OCI-LY7 (cell line): ENCODE measurements around the gene ADAM15. TPM values are rescaled to one million over a fixed set of nuclear protein-coding genes. Genes with fewer than 3 reads are reported as not detected.

ENCODE experiments used
- BruUV-seq: library from RNA; stranded (reverse); fragments of 400-500 nt; replicated peaks from 2 replicates; lab custom pipeline; 2021; lab: Mats Ljungman, UMichigan
- CTCF ChIA-PET: fragments of 300-600 bp; sonication (Branson Sonifier 250); formaldehyde crosslinking; loops from one replicate; lab custom pipeline; 2022; ENCODE audit warnings: antibody characterized with exemption; ENCODE audit not compliant: unreplicated experiment; lab: Charles Lee
- POLR2A ChIA-PET: fragments of 300-600 bp; sonication (Branson Sonifier 250); formaldehyde crosslinking; loops from one replicate; lab custom pipeline; 2022; ENCODE audit warnings: antibody characterized with exemption; lab: Charles Lee
- DNase-seq: peaks from one replicate; pipeline ENCODE4 v3.0.0-alpha.2; 2015; ENCODE audit warnings: low spot score
- H2AFZ ChIP-seq: fragments of 200-600 bp; sonication (generic), shearing (Covaris generic); 2 replicates; pipeline ENCODE4 v1.6.1; 2014; ENCODE audit warnings: mild to moderate bottlenecking, antibody characterized with exemption, low read length, moderate library complexity
- H3K27ac ChIP-seq: fragments of 200-600 bp; sonication (generic); 2 replicates; pipeline ENCODE4 v1.5.1; 2014; ENCODE audit warnings: mixed run types, low read depth, mild to moderate bottlenecking, moderate library complexity, low read length, inconsistent platforms; ENCODE audit not compliant: poor library complexity, severe bottlenecking
- H3K36me3 ChIP-seq: fragments of 200-600 bp; sonication (generic); 2 replicates; pipeline ENCODE4 v1.6.1; 2014; ENCODE audit warnings: mild to moderate bottlenecking, antibody characterized with exemption, low read length, moderate library complexity, mixed read lengths; ENCODE audit not compliant: insufficient read depth
- H3K4me1 ChIP-seq: fragments of 200-600 bp; sonication (generic); 2 replicates; pipeline ENCODE4 v1.5.1; 2014; ENCODE audit warnings: mild to moderate bottlenecking, low read length; ENCODE audit not compliant: insufficient read depth, poor library complexity, severe bottlenecking
- H3K4me2 ChIP-seq: fragments of 200-600 bp; sonication (generic); 2 replicates; pipeline ENCODE4 v1.6.1; 2014; ENCODE audit warnings: mild to moderate bottlenecking, low read length
- H3K4me3 ChIP-seq: fragments of 200-600 bp; sonication (generic); 2 replicates; pipeline ENCODE4 v1.5.1; 2014; ENCODE audit warnings: mild to moderate bottlenecking, low read depth, low read length; ENCODE audit not compliant: poor library complexity, severe bottlenecking
- H3K79me2 ChIP-seq: fragments of 200-600 bp; sonication (generic); 2 replicates; pipeline ENCODE4 v1.6.1; 2016; ENCODE audit warnings: low read depth, mild to moderate bottlenecking, low read length, moderate library complexity, mixed read lengths; ENCODE audit not compliant: insufficient read depth
- H3K9me2 ChIP-seq: fragments of 200-600 bp; sonication (generic); 2 replicates; pipeline ENCODE4 v1.6.1; 2016; ENCODE audit warnings: mild to moderate bottlenecking, low read length, mixed read lengths; ENCODE audit not compliant: insufficient read depth
- H3K9me3 ChIP-seq: fragments of 200-600 bp; sonication (generic); 2 replicates; pipeline ENCODE4 v1.6.1; 2014; ENCODE audit warnings: mild to moderate bottlenecking, mixed run types, low read length, mixed read lengths
- H4K20me1 ChIP-seq: fragments of 200-600 bp; sonication (generic); 2 replicates; pipeline ENCODE4 v1.6.1; 2014; ENCODE audit warnings: mild to moderate bottlenecking, antibody characterized with exemption, low read length, moderate library complexity, mixed read lengths; ENCODE audit not compliant: insufficient read depth
- EZH2phosphoT487 ChIP-seq: fragments of 200-600 bp; sonication (generic); IDR thresholded peaks from 2 replicates; pipeline ENCODE4 v1.6.1; 2018; ENCODE audit warnings: low read depth, borderline replicate concordance, mild to moderate bottlenecking, mixed run types, antibody characterized with exemption, low read length, moderate library complexity, mixed read lengths
- intact Hi-C: fragments of 100-400 bp; cut with micrococcal nuclease; formaldehyde crosslinking; loops from one replicate; pipeline ENCODE4 v1.10.0; 2022; ENCODE audit not compliant: unreplicated experiment
- total RNA-seq, 2 experiments: library from RNA; depleted of rRNA in 1 of 2; stranded (reverse); fragments of >200 nt in 1 of 2; shearing (Covaris generic) in 1 of 2; gene quantifications; 2 replicates each; pipeline ENCODE4 v1.2.3, GENCODE V29; 2014 to 2022
- TF ChIP-seq, protein P1 (sequence below): fragments of 200-600 bp; sonication (generic); conservative IDR thresholded peaks from 2 replicates; pipeline ENCODE4 v1.5.1; 2014; ENCODE audit warnings: mild to moderate bottlenecking, antibody characterized with exemption, low read length, moderate library complexity, mixed read lengths

Gene ADAM15
- total RNA-seq, 2 experiments from 2014 or later: 19.7 to 56.1 TPM

DNA sequence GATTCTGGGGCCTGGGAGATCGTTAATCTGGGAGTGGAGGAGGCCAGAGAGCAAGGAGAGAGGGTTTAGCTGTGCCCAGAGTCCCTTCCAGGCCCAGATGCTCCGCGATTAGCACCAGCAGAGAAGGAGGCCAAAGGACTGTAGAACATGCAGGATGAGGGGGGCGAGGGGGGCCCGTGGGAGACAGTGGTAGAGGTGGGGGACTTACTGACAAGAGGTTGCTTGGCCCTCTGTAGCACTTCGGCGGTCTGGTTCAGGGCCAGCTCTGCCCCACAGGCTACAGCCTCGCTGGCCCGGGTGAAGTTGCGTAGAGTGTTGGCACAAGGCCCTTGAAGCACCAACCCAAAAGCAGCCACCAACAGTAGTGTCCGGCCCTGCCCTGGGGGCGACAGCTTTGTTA is 18.2 kb upstream of the ADAM15 start:
- POLR2A ChIA-PET: no interaction called here
- no peak overlapping the region for H3K4me3 ChIP-seq
- CTCF ChIA-PET: interaction anchor here (0.6 kb wide), 1 partner anchor 18 kb away, joined by 5 read pairs; no protein-coding TSS in a partner anchor
- no peaks in the 10 kb centered on the region for H3K9me3 ChIP-seq
- H3K36me3 ChIP-seq: no peaks in the 10 kb centered on the region
- no peaks in the 10 kb centered on the region for H3K79me2 ChIP-seq
- TF ChIP-seq, protein P1, sequence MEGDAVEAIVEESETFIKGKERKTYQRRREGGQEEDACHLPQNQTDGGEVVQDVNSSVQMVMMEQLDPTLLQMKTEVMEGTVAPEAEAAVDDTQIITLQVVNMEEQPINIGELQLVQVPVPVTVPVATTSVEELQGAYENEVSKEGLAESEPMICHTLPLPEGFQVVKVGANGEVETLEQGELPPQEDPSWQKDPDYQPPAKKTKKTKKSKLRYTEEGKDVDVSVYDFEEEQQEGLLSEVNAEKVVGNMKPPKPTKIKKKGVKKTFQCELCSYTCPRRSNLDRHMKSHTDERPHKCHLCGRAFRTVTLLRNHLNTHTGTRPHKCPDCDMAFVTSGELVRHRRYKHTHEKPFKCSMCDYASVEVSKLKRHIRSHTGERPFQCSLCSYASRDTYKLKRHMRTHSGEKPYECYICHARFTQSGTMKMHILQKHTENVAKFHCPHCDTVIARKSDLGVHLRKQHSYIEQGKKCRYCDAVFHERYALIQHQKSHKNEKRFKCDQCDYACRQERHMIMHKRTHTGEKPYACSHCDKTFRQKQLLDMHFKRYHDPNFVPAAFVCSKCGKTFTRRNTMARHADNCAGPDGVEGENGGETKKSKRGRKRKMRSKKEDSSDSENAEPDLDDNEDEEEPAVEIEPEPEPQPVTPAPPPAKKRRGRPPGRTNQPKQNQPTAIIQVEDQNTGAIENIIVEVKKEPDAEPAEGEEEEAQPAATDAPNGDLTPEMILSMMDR: no peak
- H3K27ac ChIP-seq: no peak overlapping the region
- BruUV-seq: no TSS peak
- H4K20me1 ChIP-seq: no peaks in the 10 kb centered on the region
- H3K4me2 ChIP-seq: no peak overlapping the region
- H3K9me2 ChIP-seq: no peaks in the 10 kb centered on the region
- intact Hi-C loops: no loop called here
- H3K4me1 ChIP-seq: no peaks in the 10 kb centered on the region
- DNase-seq: no peak
- no peak overlapping the region for H2AFZ ChIP-seq

DNA sequence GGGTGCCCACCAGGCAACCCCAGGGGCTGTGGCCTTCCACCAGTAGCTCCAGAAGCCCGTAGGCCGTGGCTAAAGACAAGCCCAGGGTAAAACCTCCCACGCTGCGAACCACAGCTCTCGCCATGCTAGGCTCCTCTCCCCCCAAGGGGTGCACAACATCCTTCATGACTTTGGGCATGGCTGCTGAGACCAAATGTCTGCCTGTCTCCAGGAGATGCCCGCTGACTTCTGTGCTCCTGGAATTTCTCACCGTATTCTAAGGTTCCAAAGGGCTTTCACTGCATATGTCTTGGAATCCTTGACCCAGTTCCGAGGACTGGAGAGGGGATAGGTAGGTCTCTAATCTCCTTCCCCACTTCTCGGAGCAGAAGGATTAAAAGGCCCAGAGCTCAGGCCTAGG is 17.6 kb upstream of the ADAM15 start, which contains the start of the genes DCST1 and DCST2:
TSS of gene DCST1 (plus strand) at position 301 of the 400 bp plus-strand sequence. CDS start 213 bp downstream, outside the sequence.
TSS of gene DCST2 (minus strand) at position 258 of the 400 bp plus-strand sequence. CDS start at position 178, 80 bp downstream.
- Histone ChIP-seq H3K4me3 (no peak within 1 kb of the TSS), H3K9me2 (no peaks in the 10 kb centered on the region), H3K36me3 (no peaks in the 10 kb centered on the region), H3K4me2 (no peak within 1 kb of the TSS), H3K9me3 (no peaks in the 10 kb centered on the region), H2AFZ (no peak within 1 kb of the TSS), H4K20me1 (no peaks in the 10 kb centered on the region), H3K27ac (no peak within 1 kb of the TSS), H3K4me1 (no peaks in the 10 kb centered on the region), H3K79me2 (no peaks in the 10 kb centered on the region)
- DNase-seq: no peak
- no TSS peak for BruUV-seq
- POLR2A ChIA-PET: no interaction called here
- CTCF ChIA-PET: no interaction called here
- intact Hi-C loops: no loop called here
- TF ChIP-seq EZH2phosphoT487: no peak
- TF ChIP-seq, protein P1: no peak

DNA sequence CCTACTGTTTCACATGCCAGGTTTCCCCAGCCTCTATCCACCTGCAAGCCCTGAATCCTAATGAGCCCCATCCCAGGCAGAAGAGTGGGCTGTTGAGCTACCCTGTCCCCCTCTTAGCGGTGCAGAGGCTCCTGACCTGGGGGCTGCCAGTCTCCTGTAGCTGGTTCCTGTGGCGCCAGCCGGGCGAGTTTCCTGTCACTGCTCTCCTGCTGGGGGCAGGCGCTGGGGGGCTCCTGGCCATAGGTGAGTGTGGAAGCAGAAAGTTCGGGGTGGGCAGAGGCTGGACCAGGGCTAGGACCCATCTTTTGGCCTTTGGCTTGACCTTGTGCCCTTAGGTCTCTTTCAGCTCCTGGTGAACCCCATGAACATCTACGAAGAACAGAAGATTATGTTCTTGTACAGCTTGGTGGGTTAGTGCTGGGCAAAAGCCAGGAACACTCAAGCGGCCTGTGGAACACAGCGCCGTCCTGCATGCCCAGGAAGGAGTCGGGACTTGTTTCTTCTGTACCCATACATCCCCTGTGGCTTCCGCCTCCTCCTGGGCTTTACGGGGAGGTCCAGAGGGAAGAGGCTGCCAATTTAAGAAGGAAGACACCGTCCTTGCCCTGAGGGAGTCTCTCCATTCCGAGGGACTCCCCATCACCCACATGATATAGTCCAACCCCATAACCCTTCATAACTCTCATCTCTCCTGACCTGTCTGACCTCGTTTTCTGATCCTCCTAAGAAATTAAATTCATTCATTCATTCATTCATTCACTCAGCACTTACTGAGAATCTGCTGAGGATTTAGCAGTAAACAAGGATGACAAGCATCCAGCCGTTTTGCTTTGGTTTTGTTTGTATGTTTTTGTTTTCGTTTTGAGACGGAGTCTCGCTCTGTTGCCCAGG is 16.6 kb upstream of the ADAM15 start:
- Histone ChIP-seq H4K20me1 (no peaks in the 10 kb centered on the region), H3K36me3 (no peaks in the 10 kb centered on the region), H3K4me1 (no peaks in the 10 kb centered on the region), H3K4me3 (no peak overlapping the region), H3K4me2 (no peak overlapping the region), H3K9me2 (no peaks in the 10 kb centered on the region), H2AFZ (no peak overlapping the region), H3K27ac (no peak overlapping the region), H3K9me3 (no peaks in the 10 kb centered on the region), H3K79me2 (no peaks in the 10 kb centered on the region)
- POLR2A ChIA-PET: interaction anchor here (0.6 kb wide), 2 partner anchors 22 to 1025 kb away, joined by 3 to 4 read pairs; no protein-coding TSS in a partner anchor
- TF ChIP-seq EZH2phosphoT487: no peak
- TF ChIP-seq, protein P1: no peak
- BruUV-seq: no TSS peak
- intact Hi-C loops: no loop called here
- DNase-seq: no peak
- CTCF ChIA-PET: no interaction called here
